ENCODE results near the gene PFKFB1. TPM values are rescaled to one million over a fixed set of nuclear protein-coding genes. Genes with fewer than 3 reads are reported as not detected.
A peak's percentile ranks its signal among the peaks of the same experiment; 100 is the strongest.

PFKFB1 gene
- polyA plus RNA-seq, 2 of the 4 experiments (the other 2 are of a cell fraction) = 0.04 to 0.28 TPM

GRCh38 chrX:55008571-55009358 is 14.8 kb upstream of the PFKFB1 start:
- no peak overlapping the region for H3K4me3 ChIP-seq
- ChIA-PET CTCF (interaction anchor here (0.6 kb wide), 1 partner anchor 966 kb away, joined by 3 read pairs; no protein-coding TSS in a partner anchor), POLR2A (interaction anchor here (1.5 to 2.2 kb wide), 2 partner anchors 9 to 369 kb away, joined by 3 to 20 read pairs; partner anchors contain the start of gene APEX2)
- FAIRE-seq = peak; percentile 23
- DNase-seq (ENCODE audit: low read depth in 1 of 2, low spot score in 1 of 2) = peak in 1 of 2 experiments; percentile 6
- H3K4me2 ChIP-seq = no peak overlapping the region
- 81% methylated on average over 7 of the region's 9 CpGs for WGBS (ENCODE audit: missing lambda C conversion rate)
- TF ChIP-seq KDM5A (IDR thresholded peaks at IDR 0.05) (no peak), BCL3 (IDR thresholded peaks at IDR 0.05) (no peak), HDAC2 (IDR thresholded peaks at IDR 0.05) (no peak), BHLHE40 (IDR thresholded peaks at IDR 0.05; ENCODE audit: low read depth, low read length) (no peak), PHF8 (IDR thresholded peaks at IDR 0.05; ENCODE audit: borderline replicate concordance, low read depth) (no peak), NPAS2 (CRISPR knock-in tag; IDR thresholded peaks at IDR 0.05; ENCODE audit: borderline replicate concordance) (no peak), FOXS1 (CRISPR knock-in tag; IDR thresholded peaks at IDR 0.05) (no peak), RFX5 (IDR thresholded peaks at IDR 0.05) (no peak), JUNB (IDR thresholded peaks at IDR 0.05) (no peak), MAFK (IDR thresholded peaks at IDR 0.05; ENCODE audit: partially characterized antibody) (no peak), ESRRA (IDR thresholded peaks at IDR 0.05; ENCODE audit: borderline replicate concordance, low read length) (no peak), MAX (IDR thresholded peaks at IDR 0.05) (no peak), CHD2 (IDR thresholded peaks at IDR 0.05; ENCODE audit: low read length, partially characterized antibody) (no peak), NR3C1 (IDR thresholded peaks at IDR 0.05) (no peak), FOSB (CRISPR knock-in tag; IDR thresholded peaks at IDR 0.05) (no peak), PBX3 (IDR thresholded peaks at IDR 0.05) (no peak), CHD4 (IDR thresholded peaks at IDR 0.05; ENCODE audit: borderline replicate concordance) (no peak), JUN (IDR thresholded peaks at IDR 0.05) (no peak)
- peak; percentile 16 to 47; a peak in 2 of 6 replicates for ATAC-seq
- no peaks in the 10 kb centered on the region for H3K9me3 ChIP-seq
- H3K4me1 ChIP-seq = peaks cover 23% of the 10 kb centered on the region
- H3K27ac ChIP-seq = peak overlapping the region in 1 of 2 experiments; percentile 45; a peak in 1 of 6 replicates

- no peak for TF ChIP-seq EP300 (IDR thresholded peaks at IDR 0.05)
- no peak for TF ChIP-seq CBX2 (IDR thresholded peaks at IDR 0.05; ENCODE audit: borderline replicate concordance, low read depth)
- TF ChIP-seq EHMT2 (IDR thresholded peaks at IDR 0.05; ENCODE audit: low read depth) = no peak
- no peak for TF ChIP-seq RCOR1 (IDR thresholded peaks at IDR 0.05; ENCODE audit: low read depth, low read length)
- Histone ChIP-seq H3K4me2 (peak overlapping the region; percentile 39; the same call in 2 of the 3 replicates), H3K27ac (peak overlapping the region in 1 of 2 experiments; percentile 66; a peak in 2 of 6 replicates), H3K4me1 (peaks cover 23% of the 10 kb centered on the region), H3K4me3 (no peak overlapping the region), H3K9me3 (no peaks in the 10 kb centered on the region)
- WGBS (ENCODE audit: missing lambda C conversion rate) = 64% methylated on average over 5 of the region's 6 CpGs
- FAIRE-seq (no peak), ATAC-seq (peak; percentile 38 to 44; a peak in 3 of 6 replicates), DNase-seq (ENCODE audit: low read depth in 1 of 2, low spot score in 1 of 2) (peak in 1 of 2 experiments; percentile 31)
- ChIA-PET POLR2A (interaction anchor here (1.2 kb wide), 1 partner anchor 368 kb away, joined by 3 read pairs; no protein-coding TSS in a partner anchor), CTCF (no interaction called here)
Observed at GRCh38 chrX:55007656-55008055, 13.7 kb upstream of the PFKFB1 start.
